HUES48 (cell line): Measurements from ENCODE around the gene CIDEA.
A peak's percentile ranks its signal among the peaks of the same experiment; 100 is the strongest.

Experiments used
- H3K27ac ChIP-seq: one replicate; pipeline ENCODE4 v1.7.0; 2013; ENCODE audit warnings: low read depth, low read length, inconsistent platforms
- H3K27me3 ChIP-seq: 2 replicates; pipeline ENCODE4 v1.6.1; 2013; ENCODE audit warnings: mild to moderate bottlenecking, low read length; ENCODE audit not compliant: control insufficient read depth, insufficient read depth
- H3K36me3 ChIP-seq: 2 replicates; pipeline ENCODE4 v1.6.1; 2013; ENCODE audit warnings: low read length; ENCODE audit not compliant: control insufficient read depth, insufficient read depth
- H3K4me1 ChIP-seq: 2 replicates; pipeline ENCODE4 v1.6.1; 2013; ENCODE audit warnings: mild to moderate bottlenecking, low read length; ENCODE audit not compliant: control insufficient read depth, insufficient read depth
- H3K4me3 ChIP-seq: 2 replicates; pipeline ENCODE4 v1.5.1; 2013; ENCODE audit warnings: mild to moderate bottlenecking, low read depth, low read length
- H3K9ac ChIP-seq: 2 replicates; pipeline ENCODE4 v1.6.1; 2013; ENCODE audit warnings: mild to moderate bottlenecking, low read depth, low read length, moderate library complexity
- H3K9me3 ChIP-seq: 2 replicates; pipeline ENCODE4 v1.6.1; 2013; ENCODE audit warnings: low read length; ENCODE audit not compliant: control insufficient read depth, insufficient read depth

The CIDEA gene

GRCh38 chr18:12302391-12303147 lies 48.4 kb downstream of the CIDEA start:
- H3K36me3 ChIP-seq = no peaks in the 10 kb centered on the region
- H3K9ac ChIP-seq = no peak overlapping the region
- peaks cover 25% of the 10 kb centered on the region for H3K27me3 ChIP-seq
- peaks cover 18% of the 10 kb centered on the region for H3K4me1 ChIP-seq
- no peaks in the 10 kb centered on the region for H3K9me3 ChIP-seq
- no peak overlapping the region for H3K27ac ChIP-seq
- H3K4me3 ChIP-seq = no peak overlapping the region

GRCh38 chr18:12304351-12305210 lies 50.4 kb downstream of the CIDEA start:
- Histone ChIP-seq H3K27me3 (peaks cover 29% of the 10 kb centered on the region), H3K27ac (no peak overlapping the region), H3K9ac (no peak overlapping the region), H3K9me3 (no peaks in the 10 kb centered on the region), H3K36me3 (peaks cover 2% of the 10 kb centered on the region; the same call in 1 of the 2 replicates), H3K4me1 (peaks cover 21% of the 10 kb centered on the region), H3K4me3 (no peak overlapping the region)

DNA sequence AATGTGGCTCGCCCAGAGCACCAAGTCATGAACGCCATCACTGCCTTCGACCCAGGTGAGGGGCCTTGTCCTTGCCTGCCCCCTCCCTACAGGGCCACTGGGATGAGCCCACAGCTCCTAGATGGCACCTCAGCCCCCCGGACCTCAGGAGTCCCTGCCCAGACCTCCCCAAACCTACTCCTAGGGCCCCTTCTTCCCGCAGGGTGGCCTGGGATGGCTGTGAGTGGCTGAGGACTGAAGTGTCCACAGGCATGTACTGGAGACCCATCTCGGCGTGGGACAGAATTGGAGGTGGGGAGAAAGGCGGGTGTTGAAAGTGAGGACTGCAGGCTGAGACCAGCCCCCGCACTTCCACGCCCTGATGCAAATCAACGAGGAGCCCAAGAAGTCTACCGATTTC lies 51.0 kb downstream of the CIDEA start:
- Histone ChIP-seq H3K27me3 (peaks cover 29% of the 10 kb centered on the region), H3K4me3 (no peak overlapping the region), H3K36me3 (peaks cover 6% of the 10 kb centered on the region; the same call in 1 of the 2 replicates), H3K9me3 (no peaks in the 10 kb centered on the region), H3K27ac (no peak overlapping the region), H3K4me1 (peaks cover 24% of the 10 kb centered on the region), H3K9ac (no peak overlapping the region)

DNA sequence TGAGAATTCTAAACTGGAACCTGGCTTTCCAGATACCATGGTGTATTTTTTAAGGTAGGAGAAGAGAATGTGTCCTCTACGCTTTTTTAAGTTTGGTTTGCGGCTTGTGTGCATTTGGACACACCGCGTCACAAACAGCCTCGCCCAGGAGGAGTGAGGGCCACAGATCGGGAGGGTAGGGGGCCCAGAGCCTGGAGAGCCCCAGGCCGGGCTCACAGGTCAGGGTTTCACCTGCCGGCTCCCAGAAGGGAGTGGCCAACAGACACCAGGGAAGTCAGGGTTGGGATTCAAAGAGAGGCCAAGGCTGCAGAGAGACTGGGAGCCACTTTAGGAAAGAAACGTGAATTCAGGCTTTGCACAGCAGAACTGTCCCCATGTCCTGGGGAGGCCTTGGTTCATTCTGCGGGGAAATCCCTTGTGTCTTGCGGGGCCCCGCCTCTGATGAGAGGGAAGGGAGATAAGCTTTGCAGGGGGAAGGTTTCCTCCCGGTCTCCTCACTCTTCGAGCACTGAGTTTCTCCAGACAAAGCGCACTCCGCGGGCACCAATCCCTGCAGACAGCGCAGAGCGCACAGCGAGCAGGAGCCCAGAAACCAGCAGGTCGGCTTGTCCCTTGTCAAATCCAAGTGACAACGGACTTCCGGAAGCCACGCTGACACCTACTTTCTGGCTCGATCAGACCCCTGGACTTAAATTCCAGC lies 51.9 kb downstream of the CIDEA start:
- Histone ChIP-seq H3K9me3 (no peaks in the 10 kb centered on the region), H3K36me3 (peaks cover 9% of the 10 kb centered on the region; the same call in 1 of the 2 replicates), H3K27me3 (peaks cover 29% of the 10 kb centered on the region), H3K4me1 (peaks cover 24% of the 10 kb centered on the region), H3K9ac (no peak overlapping the region), H3K27ac (no peak overlapping the region), H3K4me3 (peak overlapping the region; percentile 79)

DNA sequence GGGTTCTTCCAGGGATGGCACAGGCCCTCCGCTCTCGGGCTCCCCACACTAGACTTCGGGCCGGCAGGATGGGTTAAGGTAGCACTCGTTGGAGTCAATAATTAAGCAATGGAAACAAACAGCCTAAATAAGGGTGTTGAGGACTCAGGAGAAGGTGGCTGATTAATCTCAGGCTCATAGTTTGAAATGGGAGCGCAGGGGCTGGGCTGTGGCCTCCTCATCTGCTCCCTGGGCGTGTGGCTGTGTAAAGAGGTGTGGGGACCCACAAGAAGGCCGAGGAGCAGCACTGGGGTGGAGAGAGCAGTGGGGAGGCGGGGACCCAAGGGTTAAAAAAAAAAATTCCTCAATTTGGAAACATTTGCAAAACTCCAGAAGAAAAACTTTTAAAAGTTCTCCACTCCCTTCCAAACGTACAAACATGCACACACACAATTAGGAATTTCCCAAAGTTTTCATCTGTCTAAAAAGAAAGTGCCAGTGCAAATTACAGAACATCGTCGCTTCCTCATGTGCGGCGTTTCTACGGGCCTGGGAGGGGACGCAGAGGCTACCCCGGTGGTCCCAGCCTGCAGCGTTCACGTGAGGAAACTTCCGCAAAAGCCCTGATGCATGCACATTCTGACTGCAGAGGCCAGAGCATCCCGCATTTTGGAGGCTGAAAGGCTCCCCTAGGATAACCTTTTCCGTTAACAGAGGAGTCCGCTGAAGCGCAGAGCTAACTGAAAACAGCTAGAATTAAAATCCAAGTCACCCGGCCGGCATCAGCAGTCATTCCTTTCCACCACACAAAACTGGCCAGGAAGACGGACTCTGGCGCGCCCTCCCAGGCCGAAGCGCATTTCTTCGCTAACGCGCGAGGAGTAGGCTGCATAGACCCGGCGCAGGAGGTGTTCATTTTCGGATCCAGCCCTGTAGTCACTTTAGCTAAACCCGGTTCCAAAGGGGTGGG lies 52.9 kb downstream of the CIDEA start:
- peaks cover 29% of the 10 kb centered on the region for H3K27me3 ChIP-seq
- H3K9me3 ChIP-seq = no peaks in the 10 kb centered on the region
- H3K9ac ChIP-seq = 0 out of 2 replicates have a peak overlapping the region, but pooled peaks have one; percentile 29
- peaks cover 17% of the 10 kb centered on the region for H3K36me3 ChIP-seq
- H3K4me3 ChIP-seq = peak overlapping the region; percentile 79
- H3K27ac ChIP-seq = peak overlapping the region; percentile 58
- peaks cover 24% of the 10 kb centered on the region for H3K4me1 ChIP-seq

- H3K4me1 ChIP-seq = peaks cover 24% of the 10 kb centered on the region
- H3K9me3 ChIP-seq = no peaks in the 10 kb centered on the region
- peak within 1 kb of the TSS; percentile 79 for H3K4me3 ChIP-seq
- H3K27ac ChIP-seq = peak within 1 kb of the TSS; percentile 81
- H3K9ac ChIP-seq = peak within 1 kb of the TSS; percentile 82
- H3K36me3 ChIP-seq = peaks cover 23% of the 10 kb centered on the region
- H3K27me3 ChIP-seq = peaks cover 29% of the 10 kb centered on the region
Observed at GRCh38 chr18:12307701-12308385, 53.7 kb downstream of the CIDEA start, which contains the start of gene TUBB6. TSS of gene TUBB6 (plus strand) at chr18:12308241. CDS start at chr18:12308293, 52 bp downstream.

DNA sequence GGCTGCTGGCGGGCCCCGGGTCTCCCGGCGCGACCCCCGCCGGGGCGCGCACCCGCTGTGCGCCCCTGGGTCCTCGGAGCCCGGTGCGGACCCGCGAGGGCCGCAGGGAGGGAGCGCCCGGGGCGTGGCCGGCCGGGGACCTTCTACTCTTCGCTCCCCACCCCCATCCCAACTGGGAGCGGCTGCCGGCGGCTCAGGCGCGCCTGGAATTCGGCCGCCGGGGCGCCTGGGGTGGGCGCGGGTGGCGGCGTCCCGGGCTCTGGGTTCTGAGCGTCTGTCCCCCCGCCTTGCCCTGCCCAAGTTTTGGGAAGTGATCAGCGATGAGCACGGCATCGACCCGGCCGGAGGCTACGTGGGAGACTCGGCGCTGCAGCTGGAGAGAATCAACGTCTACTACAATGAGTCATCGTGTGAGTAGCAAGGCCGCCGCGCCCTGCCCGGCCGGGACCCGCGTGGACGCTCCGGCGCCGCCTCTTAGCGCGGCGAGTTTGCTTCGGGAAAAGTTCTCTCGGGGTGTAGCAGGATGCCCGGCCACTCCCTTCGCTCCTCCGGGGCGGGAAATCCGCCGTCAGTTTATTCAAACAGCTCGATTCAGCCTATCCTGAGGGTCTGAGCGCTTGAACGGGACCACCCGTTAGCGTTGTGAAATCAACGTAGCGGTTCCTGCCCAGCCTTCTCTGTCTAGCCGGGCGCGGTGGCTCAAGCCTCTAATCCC lies 54.4 kb downstream of the CIDEA start:
- Histone ChIP-seq H3K27me3 (peaks cover 29% of the 10 kb centered on the region), H3K27ac (peak overlapping the region; percentile 81), H3K36me3 (peaks cover 30% of the 10 kb centered on the region), H3K4me1 (peaks cover 24% of the 10 kb centered on the region), H3K9me3 (no peaks in the 10 kb centered on the region), H3K4me3 (peak overlapping the region; percentile 79), H3K9ac (peak overlapping the region; percentile 82)

GRCh38 chr18:12309683-12310198 lies 55.6 kb downstream of the CIDEA start:
- H3K4me3 ChIP-seq = peak overlapping the region; percentile 79
- peaks cover 42% of the 10 kb centered on the region for H3K36me3 ChIP-seq
- H3K9me3 ChIP-seq = no peaks in the 10 kb centered on the region
- no peak overlapping the region for H3K9ac ChIP-seq
- no peak overlapping the region for H3K27ac ChIP-seq
- peaks cover 24% of the 10 kb centered on the region for H3K4me1 ChIP-seq
- H3K27me3 ChIP-seq = peaks cover 29% of the 10 kb centered on the region

- peaks cover 52% of the 10 kb centered on the region for H3K36me3 ChIP-seq
- H3K4me1 ChIP-seq = peaks cover 17% of the 10 kb centered on the region
- no peak overlapping the region for H3K4me3 ChIP-seq
- H3K9ac ChIP-seq = no peak overlapping the region
- no peak overlapping the region for H3K27ac ChIP-seq
- H3K9me3 ChIP-seq = no peaks in the 10 kb centered on the region
- peaks cover 21% of the 10 kb centered on the region for H3K27me3 ChIP-seq
Observed at GRCh38 chr18:12310762-12311161, 56.6 kb downstream of the CIDEA start.
